Measurements from ENCODE around the gene THAP8. TPM values are rescaled to one million over a fixed set of nuclear protein-coding genes. Genes with fewer than 3 reads are reported as not detected.
A peak's percentile ranks its signal among the peaks of the same experiment; 100 is the strongest.

The THAP8 gene
- total and polyA plus RNA-seq, 2 of the 13 experiments (the other 11 are each of a cell fraction or from before 2014, with no cell fraction given) = 1.7 to 3.7 TPM

DNA sequence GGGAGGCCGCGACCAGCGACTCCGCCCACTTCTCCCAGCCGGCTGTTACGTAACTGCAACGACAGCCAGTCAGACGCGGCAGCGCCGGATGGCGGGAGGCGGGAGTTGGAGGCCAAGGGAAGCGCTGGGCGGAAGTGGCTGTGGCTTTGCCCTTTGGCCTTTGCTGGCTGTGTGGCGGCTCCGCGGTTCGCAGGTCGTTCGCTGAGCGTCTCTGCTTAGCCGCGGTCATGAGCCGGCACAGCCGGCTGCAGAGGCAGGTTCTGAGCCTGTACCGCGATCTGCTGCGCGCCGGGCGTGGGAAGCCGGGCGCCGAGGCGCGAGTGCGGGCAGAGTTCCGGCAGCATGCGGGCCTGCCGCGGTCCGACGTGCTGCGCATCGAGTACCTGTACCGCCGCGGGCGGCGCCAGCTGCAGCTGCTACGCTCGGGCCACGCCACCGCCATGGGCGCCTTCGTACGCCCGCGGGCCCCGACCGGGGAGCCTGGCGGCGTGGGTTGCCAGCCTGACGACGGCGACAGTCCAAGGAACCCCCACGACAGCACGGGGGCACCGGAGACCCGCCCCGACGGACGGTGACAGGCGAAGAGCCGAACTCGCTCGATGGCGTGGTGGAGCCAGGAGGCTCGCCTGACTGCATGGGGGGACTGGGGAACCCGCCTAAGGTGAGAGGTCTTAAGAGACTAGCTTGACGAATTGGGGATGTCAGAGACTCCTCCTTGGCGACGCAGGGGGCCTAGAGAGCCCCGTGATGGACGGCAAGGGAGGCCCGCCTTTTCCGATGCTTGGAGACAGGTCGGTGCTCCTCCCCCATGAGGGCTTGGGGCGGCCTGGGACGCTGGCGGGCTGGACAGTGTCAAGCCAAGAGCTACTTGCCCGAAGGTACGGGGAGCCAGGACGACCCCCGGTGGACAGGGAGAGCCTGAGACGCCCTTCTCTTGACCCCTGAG, 58.8 kb downstream of the THAP8 start, which contains the start of gene SDHAF1 (continued):
- TF ChIP-seq, protein P1, sequence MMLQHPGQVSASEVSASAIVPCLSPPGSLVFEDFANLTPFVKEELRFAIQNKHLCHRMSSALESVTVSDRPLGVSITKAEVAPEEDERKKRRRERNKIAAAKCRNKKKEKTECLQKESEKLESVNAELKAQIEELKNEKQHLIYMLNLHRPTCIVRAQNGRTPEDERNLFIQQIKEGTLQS (CRISPR knock-in tag; IDR thresholded peaks at IDR 0.05) = peak; percentile 34
- TF ChIP-seq ZBTB21 (CRISPR knock-in tag; IDR thresholded peaks at IDR 0.05) (peak; percentile 49; the same call in 1 of the 2 replicates), MAFK (conservative IDR thresholded peaks at IDR 0.05 in 1 of 2, IDR thresholded peaks at IDR 0.05 in 1 of 2; ENCODE audit: low read length in 2 of 2) (no peak), ZNF367 (CRISPR knock-in tag; IDR thresholded peaks at IDR 0.05; ENCODE audit: borderline replicate concordance) (no peak), PPARG (CRISPR knock-in tag; conservative IDR thresholded peaks at IDR 0.05) (peak; percentile 54; the same call in 1 of the 2 replicates), ZNF292 (CRISPR knock-in tag; IDR thresholded peaks at IDR 0.05; ENCODE audit: borderline replicate concordance, low read depth) (peak; percentile 60), ZNF3 (CRISPR knock-in tag; IDR thresholded peaks at IDR 0.05) (no peak), KAT7 (CRISPR knock-in tag; IDR thresholded peaks at IDR 0.05; ENCODE audit: borderline replicate concordance) (no peak), SP5 (CRISPR knock-in tag; IDR thresholded peaks at IDR 0.05; ENCODE audit: borderline replicate concordance, low read depth) (peak; percentile 91), SMAD1 (CRISPR knock-in tag; IDR thresholded peaks at IDR 0.05; ENCODE audit: borderline replicate concordance, low read depth) (no peak), HIVEP1 (CRISPR knock-in tag; IDR thresholded peaks at IDR 0.05) (peak; percentile 79; the same call in 1 of the 2 replicates), ZNF225 (CRISPR knock-in tag; IDR thresholded peaks at IDR 0.05) (peak; percentile 24; the same call in 1 of the 2 replicates), ZSCAN29 (CRISPR knock-in tag; conservative IDR thresholded peaks at IDR 0.05) (0 out of 2 replicates have a peak, but pooled peaks have one; percentile 6)
- TF ChIP-seq, protein P2, sequence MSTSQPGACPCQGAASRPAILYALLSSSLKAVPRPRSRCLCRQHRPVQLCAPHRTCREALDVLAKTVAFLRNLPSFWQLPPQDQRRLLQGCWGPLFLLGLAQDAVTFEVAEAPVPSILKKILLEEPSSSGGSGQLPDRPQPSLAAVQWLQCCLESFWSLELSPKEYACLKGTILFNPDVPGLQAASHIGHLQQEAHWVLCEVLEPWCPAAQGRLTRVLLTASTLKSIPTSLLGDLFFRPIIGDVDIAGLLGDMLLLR (CRISPR knock-in tag; IDR thresholded peaks at IDR 0.05) = no peak; the same call in 1 of the 2 replicates
- TF ChIP-seq, protein P3, sequence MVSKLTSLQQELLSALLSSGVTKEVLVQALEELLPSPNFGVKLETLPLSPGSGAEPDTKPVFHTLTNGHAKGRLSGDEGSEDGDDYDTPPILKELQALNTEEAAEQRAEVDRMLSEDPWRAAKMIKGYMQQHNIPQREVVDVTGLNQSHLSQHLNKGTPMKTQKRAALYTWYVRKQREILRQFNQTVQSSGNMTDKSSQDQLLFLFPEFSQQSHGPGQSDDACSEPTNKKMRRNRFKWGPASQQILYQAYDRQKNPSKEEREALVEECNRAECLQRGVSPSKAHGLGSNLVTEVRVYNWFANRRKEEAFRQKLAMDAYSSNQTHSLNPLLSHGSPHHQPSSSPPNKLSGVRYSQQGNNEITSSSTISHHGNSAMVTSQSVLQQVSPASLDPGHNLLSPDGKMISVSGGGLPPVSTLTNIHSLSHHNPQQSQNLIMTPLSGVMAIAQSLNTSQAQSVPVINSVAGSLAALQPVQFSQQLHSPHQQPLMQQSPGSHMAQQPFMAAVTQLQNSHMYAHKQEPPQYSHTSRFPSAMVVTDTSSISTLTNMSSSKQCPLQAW (CRISPR knock-in tag; IDR thresholded peaks at IDR 0.05) = peak; percentile 73; the same call in 1 of the 2 replicates
- TF ChIP-seq, protein P4, sequence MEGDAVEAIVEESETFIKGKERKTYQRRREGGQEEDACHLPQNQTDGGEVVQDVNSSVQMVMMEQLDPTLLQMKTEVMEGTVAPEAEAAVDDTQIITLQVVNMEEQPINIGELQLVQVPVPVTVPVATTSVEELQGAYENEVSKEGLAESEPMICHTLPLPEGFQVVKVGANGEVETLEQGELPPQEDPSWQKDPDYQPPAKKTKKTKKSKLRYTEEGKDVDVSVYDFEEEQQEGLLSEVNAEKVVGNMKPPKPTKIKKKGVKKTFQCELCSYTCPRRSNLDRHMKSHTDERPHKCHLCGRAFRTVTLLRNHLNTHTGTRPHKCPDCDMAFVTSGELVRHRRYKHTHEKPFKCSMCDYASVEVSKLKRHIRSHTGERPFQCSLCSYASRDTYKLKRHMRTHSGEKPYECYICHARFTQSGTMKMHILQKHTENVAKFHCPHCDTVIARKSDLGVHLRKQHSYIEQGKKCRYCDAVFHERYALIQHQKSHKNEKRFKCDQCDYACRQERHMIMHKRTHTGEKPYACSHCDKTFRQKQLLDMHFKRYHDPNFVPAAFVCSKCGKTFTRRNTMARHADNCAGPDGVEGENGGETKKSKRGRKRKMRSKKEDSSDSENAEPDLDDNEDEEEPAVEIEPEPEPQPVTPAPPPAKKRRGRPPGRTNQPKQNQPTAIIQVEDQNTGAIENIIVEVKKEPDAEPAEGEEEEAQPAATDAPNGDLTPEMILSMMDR (CRISPR knock-in tag; IDR thresholded peaks at IDR 0.05) = peak; percentile 31
- TF ChIP-seq, protein P5, sequence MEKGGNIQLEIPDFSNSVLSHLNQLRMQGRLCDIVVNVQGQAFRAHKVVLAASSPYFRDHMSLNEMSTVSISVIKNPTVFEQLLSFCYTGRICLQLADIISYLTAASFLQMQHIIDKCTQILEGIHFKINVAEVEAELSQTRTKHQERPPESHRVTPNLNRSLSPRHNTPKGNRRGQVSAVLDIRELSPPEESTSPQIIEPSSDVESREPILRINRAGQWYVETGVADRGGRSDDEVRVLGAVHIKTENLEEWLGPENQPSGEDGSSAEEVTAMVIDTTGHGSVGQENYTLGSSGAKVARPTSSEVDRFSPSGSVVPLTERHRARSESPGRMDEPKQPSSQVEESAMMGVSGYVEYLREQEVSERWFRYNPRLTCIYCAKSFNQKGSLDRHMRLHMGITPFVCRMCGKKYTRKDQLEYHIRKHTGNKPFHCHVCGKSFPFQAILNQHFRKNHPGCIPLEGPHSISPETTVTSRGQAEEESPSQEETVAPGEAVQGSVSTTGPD (CRISPR knock-in tag; IDR thresholded peaks at IDR 0.05) = no peak
- TF ChIP-seq, protein P6, sequence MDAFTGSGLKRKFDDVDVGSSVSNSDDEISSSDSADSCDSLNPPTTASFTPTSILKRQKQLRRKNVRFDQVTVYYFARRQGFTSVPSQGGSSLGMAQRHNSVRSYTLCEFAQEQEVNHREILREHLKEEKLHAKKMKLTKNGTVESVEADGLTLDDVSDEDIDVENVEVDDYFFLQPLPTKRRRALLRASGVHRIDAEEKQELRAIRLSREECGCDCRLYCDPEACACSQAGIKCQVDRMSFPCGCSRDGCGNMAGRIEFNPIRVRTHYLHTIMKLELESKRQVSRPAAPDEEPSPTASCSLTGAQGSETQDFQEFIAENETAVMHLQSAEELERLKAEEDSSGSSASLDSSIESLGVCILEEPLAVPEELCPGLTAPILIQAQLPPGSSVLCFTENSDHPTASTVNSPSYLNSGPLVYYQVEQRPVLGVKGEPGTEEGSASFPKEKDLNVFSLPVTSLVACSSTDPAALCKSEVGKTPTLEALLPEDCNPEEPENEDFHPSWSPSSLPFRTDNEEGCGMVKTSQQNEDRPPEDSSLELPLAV (CRISPR knock-in tag; conservative IDR thresholded peaks at IDR 0.05; ENCODE audit: low read depth) = no peak
- TF ChIP-seq, protein P7, sequence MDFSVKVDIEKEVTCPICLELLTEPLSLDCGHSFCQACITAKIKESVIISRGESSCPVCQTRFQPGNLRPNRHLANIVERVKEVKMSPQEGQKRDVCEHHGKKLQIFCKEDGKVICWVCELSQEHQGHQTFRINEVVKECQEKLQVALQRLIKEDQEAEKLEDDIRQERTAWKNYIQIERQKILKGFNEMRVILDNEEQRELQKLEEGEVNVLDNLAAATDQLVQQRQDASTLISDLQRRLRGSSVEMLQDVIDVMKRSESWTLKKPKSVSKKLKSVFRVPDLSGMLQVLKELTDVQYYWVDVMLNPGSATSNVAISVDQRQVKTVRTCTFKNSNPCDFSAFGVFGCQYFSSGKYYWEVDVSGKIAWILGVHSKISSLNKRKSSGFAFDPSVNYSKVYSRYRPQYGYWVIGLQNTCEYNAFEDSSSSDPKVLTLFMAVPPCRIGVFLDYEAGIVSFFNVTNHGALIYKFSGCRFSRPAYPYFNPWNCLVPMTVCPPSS (IDR thresholded peaks at IDR 0.05) = no peak
